ENCODE data around the gene HACL1.
A peak's percentile ranks its signal among the peaks of the same experiment; 100 is the strongest.
"Not testable (repeated sequence)": the region's sequence is repeated elsewhere in the genome, so short reads cannot be mapped to it uniquely, and the experiment has no call there.

The HACL1 gene

DNA sequence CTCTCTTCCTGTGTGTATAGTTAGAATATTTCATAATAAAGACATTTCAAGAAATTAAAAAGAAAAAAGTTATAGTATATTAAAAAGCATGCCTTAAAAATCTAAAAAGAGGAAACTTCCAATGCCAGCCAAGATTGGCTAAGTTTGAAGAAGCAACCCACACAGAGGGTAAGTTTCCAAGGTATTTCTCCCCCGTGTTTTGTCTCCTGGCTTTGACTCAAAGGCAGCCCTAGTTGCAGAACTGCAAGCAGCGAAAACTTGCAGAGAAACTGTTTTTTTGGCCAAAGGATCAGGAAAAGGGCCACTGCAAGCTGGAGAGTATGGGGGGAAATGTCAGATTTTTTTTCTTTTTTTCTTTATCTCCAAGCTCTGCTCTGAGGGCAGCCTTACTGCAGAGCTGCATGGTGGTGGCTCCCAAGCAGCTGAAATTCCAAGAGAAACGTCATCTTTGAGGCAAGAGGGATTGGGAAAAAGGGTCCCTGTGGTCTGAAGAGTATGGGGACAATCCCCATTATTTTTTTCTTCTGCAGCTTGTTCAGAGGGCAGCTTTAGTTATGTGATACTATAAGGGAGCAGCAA, 23.0 kb downstream of the HACL1 start:
- no peak for DNase-seq

DNA sequence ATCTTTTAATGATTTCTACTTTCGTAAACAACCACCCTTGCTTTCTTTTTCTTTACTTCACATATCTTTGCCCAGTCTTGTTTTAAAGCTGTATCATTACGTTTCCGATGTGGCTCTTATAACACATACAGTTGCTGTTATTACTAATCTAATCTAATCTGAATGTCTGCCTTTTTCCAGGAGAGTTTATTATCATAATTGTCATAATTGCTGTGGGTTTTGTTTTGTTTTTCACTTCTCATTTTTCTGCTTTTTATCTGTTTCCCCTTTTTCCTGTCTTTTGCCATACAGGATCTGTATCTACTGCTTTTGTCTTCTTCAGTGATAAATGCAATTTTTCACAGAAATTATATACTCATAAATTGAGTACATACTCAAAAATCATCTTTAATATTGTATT, 24.9 kb downstream of the HACL1 start:
- DNase-seq: no peak

- no peak for DNase-seq
Observed at GRCh38 chr3:15575446-15575845, 25.9 kb downstream of the HACL1 start.

DNA sequence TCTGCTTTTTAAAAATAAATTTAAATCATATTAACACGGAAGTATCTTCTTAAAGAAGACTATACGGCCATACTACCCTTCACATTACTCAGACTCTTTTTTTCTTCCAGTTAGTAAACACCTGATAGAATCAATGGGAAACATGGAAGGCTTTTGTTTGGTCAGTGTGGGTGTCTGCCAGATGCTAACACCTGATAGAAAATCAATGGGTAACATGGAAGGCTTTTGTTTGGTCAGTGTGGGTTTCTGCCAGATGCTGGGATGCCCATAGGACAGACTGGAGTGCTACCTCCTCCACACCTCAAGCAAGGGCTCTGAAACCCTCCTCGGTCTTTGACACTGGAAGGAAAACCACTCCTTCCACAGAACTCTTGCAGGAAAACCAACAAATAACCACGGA, 29.2 kb downstream of the HACL1 start:
- DNase-seq: no peak

DNA sequence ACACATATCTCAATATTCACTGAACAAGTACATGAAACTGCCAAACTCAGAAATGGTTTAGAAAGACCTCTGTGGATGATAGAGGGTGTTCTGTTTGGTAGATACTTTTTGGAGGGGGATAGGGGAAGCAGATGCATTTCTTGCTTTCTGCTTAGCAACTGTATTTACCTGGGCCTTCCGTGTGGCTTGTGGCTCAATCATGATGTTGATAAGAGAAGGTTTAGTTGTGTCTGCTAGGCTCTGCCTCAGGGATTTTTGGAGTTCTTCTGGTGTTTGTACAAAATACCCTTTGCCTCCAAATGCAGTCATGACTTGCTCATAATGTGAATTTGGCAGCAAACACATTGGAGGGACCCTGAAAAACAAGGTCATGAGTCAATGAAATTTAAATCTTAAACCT, 38.2 kb downstream of the HACL1 start:
- no peak for DNase-seq

GRCh38 chr3:15562560-15562959, 38.8 kb downstream of the HACL1 start:
- no peak for DNase-seq

GRCh38 chr3:15558581-15558980, 42.8 kb downstream of the HACL1 start:
- DNase-seq: no peak

- peak; percentile 36 for DNase-seq
Observed at GRCh38 chr3:15557511-15557946, 43.8 kb downstream of the HACL1 start.

- DNase-seq: no peak
Observed at GRCh38 chr3:15556512-15556911, 44.9 kb downstream of the HACL1 start.

GRCh38 chr3:15553749-15554148, 47.6 kb downstream of the HACL1 start:
- no peak for DNase-seq

DNA sequence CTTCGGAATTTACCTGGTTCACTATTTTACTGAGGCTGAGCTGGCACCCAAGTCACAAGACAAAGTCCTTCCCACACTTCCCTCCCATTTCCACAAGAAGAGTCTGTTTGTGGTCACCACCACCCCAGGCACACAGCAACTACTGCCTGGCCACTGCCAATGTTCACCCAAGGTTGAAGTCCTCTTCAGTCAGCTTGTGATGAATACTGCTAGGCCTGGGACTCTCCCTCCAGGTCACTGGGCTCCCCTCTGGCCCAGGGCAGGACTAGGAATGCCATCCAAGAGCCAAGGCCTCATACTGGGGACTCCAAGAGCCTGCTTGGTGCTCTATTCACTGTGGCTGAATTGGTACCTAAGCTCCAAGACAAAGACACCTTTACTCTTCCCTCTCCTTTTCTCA, 49.5 kb downstream of the HACL1 start:
- no peak for DNase-seq

GRCh38 chr3:15549846-15550245, 51.5 kb downstream of the HACL1 start:
- DNase-seq: no peak

DNA sequence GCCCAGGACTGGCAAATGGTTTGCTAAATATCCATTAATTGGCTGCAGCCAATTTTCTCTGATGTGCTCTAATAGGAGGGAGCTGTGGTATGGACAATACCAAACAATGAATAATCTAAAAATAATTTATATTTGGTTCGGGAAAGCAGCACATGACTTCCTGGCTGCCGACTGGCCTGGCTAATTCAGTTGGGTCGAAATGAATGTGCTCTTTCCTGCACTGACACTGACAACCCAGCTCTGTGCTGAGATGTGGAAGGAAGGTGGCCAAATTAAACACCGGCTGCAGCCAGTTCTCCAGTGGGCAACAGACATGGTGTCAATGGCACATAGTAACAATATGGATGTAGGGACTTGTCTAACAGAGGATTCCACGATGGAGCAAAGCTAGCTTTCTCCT, 58.8 kb downstream of the HACL1 start:
- DNase-seq: no peak

DNA sequence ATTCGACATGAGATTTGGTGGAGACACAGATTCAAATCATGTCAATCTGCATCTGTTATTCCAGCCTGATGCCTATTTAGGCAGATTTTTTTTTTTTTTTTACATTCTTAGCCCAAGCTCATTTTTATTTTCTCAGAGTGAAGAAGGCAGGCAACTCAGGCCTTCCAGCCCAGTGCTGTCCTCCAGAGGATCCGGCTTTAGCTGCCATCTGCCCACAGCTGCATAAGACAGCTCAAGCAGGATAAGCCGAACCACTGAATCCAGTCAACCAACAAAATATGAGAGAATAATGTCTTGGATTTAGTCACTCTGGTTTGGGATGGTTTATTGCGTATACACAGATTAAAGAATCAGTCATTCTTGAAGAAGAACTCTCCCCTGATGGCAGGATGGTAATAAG, 60.0 kb downstream of the HACL1 start:
- DNase-seq: no peak

DNA sequence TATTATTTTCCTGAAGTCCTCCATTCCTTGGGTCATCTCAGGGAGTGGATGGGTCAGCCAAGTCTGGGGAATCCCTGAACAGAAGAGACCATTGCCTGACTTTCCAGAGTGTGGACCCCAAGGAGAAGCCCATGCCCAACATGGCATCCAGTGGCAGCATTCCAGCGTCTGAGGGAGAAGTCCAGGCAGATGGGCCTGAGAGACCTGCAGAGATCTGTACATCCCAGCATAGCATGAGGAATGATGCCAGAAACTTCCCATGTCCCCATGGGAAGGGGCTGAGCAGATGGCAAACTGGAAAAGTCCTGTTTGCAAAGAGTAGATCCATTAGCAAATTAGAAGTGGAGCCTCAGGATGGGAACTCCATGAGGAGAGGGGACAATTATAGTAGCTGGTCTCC, 62.3 kb downstream of the HACL1 start:
- no peak for DNase-seq

DNA sequence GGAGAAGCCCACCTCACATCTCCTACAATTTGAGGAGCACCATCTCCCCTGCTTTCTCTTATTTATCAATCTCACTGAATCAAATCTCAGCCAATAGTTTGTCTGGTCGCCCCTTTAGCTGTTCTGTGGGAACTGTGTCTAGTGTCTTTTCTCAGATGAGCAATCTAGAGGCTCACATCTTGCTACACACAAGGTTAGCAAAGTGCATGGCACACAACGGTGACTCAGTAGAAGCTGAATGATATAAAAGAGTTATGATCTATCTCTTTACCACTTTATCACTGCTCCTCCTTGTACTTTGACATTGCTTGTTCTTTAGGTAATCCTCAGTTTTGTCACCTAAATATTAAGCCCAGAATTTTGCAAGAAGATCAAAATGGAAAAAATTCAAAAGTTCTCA, 63.0 kb downstream of the HACL1 start:
- no peak for DNase-seq

GRCh38 chr3:15536856-15537255, 64.5 kb downstream of the HACL1 start:
- DNase-seq: no peak

DNA sequence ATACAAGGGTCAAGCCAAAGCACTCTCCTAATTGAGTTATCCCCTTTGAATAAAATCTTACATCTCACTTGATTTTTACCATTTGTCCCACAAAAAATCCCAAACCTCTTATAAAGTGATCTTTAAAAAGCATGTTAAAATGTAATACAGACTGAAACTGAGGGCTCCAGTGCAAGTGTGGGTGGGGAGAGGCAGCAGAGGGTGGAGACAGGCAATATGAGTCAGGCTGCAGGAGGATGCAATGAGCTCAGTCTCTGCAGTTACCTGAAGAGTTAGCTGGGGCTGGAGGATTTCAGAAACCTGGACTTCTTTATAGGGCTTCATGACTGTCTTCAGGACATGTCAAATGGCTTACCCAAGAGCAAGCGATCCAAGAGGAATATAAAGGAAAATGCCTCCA, 65.6 kb downstream of the HACL1 start:
- DNase-seq: no peak

DNA sequence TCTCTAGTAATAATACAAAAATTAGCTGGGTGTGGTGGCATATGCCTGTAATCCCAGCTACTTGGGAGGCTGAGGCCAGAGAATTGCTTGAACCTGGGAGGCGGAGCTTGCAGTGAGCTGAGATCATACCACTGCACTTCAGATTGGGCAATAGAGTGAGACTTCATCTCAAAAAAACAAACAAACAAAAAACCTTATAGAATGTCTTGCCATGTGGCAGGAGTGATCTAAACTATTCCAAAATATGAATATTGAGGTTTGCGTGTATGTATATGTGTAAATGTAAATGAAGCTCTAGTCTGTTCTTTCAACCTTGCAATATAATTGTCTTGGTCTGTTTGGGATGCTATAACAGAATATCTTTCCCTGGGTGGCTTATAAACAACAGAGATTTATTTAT, 68.8 kb downstream of the HACL1 start:
- not testable (repeated sequence) for DNase-seq

DNA sequence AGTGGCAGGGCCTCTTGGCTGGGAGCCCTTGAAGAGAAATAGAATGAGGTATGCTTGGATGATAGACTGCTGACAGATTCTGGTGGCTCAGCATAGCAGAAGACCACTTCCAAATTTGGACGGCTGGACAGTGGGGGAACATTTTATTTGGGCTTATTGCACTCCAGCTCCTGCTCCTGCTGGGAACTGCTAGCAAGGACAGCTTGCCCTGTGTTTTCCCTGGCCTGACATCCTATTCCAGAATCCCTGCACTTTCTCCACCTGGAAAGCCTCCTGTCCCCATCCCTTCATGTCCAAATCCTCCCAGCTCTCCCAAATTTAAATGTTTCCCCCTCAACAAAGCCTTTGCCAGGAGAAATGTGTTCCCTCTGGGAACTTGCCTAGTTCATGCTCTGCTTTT, 70.0 kb downstream of the HACL1 start:
- DNase-seq: no peak

DNA sequence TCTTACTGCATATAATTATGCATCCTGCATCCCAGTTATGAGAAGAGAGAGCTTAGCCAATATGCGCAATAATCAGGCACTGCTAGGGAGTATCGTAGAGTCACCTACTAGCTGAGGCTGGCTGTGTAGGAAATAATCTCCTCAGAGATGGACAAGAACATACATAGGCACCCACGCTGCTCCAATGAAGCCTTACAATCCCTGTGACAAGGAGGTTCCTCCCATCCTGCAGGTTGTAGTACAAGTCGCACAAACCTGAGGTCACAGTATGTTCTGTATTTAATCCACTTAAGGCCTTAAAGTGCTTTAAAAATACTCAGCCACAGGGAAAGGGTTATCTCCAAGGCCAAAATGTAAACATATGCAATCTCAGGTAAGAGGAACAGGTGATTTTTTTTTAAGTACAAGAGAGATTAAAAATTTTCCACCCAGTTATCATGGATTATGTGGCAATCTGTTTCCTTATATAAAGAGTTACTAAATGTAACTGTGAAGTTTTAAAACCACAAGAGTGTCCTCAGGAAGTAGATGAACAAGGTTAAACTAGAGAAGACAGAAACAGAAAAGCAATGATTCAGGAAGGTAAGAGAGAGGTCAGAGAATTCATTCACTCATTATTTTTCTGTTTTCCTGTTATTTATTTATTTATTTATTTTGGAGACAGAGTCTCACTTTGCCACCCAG, 72.4 kb downstream of the HACL1 start:
- DNase-seq: no peak

GRCh38 chr3:15527031-15527459, 74.3 kb downstream of the HACL1 start:
- no peak for DNase-seq

GRCh38 chr3:15525790-15526189, 75.6 kb downstream of the HACL1 start:
- no peak for DNase-seq

DNA sequence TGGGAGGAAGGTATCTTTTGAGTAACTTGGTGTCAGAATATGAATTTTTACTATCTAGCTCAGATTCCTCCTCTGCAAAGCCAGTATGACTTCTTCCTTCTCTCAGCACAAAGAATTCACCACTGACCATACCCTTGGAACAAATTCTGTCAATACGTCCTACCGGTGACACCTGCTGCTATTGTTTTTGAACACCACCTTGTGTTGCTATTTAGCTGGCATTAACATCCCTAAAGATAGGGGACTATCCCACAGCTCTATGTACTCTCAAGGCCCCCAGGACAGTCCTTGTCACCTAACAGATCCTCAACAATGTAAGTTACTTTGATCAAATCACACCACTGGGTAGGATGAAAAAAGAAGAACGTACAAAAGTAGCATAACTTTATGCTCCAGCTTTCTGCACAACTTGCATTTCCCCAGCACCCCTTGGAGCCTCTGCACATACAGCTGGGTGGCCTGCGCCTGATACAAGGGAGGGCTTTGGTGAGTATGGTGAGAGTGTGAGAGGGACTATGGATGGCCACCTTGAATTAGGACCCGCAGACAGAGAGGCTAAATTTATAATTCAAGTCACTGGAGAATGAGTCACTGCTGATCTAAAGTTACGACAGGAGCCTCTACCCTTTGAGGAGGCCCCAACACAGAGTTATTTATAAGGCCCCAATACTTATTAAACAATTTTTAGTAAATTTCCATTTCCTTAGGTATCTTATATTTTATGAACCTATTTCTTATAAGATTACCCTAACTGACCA, 77.5 kb downstream of the HACL1 start:
- DNase-seq: no peak
